ENCODE measurements around the gene CDKAL1.

CDKAL1 gene

GRCh38 chr6:20707870-20708269, 173.6 kb downstream of the CDKAL1 start:
- Histone ChIP-seq H3K9ac (ENCODE audit: low read length in 2 of 2) (no peak overlapping the region), H3K9me3 (ENCODE audit: control insufficient read depth in 2 of 2, low read length in 2 of 2) (no peaks in the 10 kb centered on the region), H3K36me3 (ENCODE audit: control insufficient read depth in 2 of 2, insufficient read depth in 2 of 2, low read length in 2 of 2) (no peaks in the 10 kb centered on the region), H3K27me3 (ENCODE audit: control insufficient read depth in 1 of 2, insufficient read depth in 2 of 2, low read length in 2 of 2) (no peaks in the 10 kb centered on the region), H3K4me1 (ENCODE audit: control insufficient read depth, insufficient read depth, low read length) (no peaks in the 10 kb centered on the region), H3K27ac (ENCODE audit: low read length) (no peak overlapping the region), H3K4me3 (ENCODE audit: low read length in 2 of 2) (no peak overlapping the region)

- H3K27ac ChIP-seq (ENCODE audit: low read length), result no peak overlapping the region
- H3K9ac ChIP-seq (ENCODE audit: low read length in 2 of 2), result no peak overlapping the region
- H3K27me3 ChIP-seq (ENCODE audit: control insufficient read depth in 1 of 2, insufficient read depth in 2 of 2, low read length in 2 of 2), result no peaks in the 10 kb centered on the region
Measured at GRCh38 chr6:20708367-20709124, 174.3 kb downstream of the CDKAL1 start.

GRCh38 chr6:20709451-20709850, 175.2 kb downstream of the CDKAL1 start:
- Histone ChIP-seq H3K27ac (ENCODE audit: low read length) (no peak overlapping the region), H3K9ac (ENCODE audit: low read length in 2 of 2) (no peak overlapping the region), H3K9me3 (ENCODE audit: control insufficient read depth in 2 of 2, low read length in 2 of 2) (no peaks in the 10 kb centered on the region), H3K4me1 (ENCODE audit: control insufficient read depth, insufficient read depth, low read length) (no peaks in the 10 kb centered on the region), H3K4me3 (ENCODE audit: low read length in 2 of 2) (no peak overlapping the region), H3K36me3 (ENCODE audit: control insufficient read depth in 2 of 2, insufficient read depth in 2 of 2, low read length in 2 of 2) (no peaks in the 10 kb centered on the region), H3K27me3 (ENCODE audit: control insufficient read depth in 1 of 2, insufficient read depth in 2 of 2, low read length in 2 of 2) (no peaks in the 10 kb centered on the region)

More at GRCh38 chr6:20708367-20709124, 174.3 kb downstream of the CDKAL1 start:
- Histone ChIP-seq H3K9me3 (ENCODE audit: control insufficient read depth in 2 of 2, low read length in 2 of 2) (no peaks in the 10 kb centered on the region), H3K36me3 (ENCODE audit: control insufficient read depth in 2 of 2, insufficient read depth in 2 of 2, low read length in 2 of 2) (no peaks in the 10 kb centered on the region), H3K4me1 (ENCODE audit: control insufficient read depth, insufficient read depth, low read length) (no peaks in the 10 kb centered on the region), H3K4me3 (ENCODE audit: low read length in 2 of 2) (no peak overlapping the region)

GRCh38 chr6:20710341-20710740, 176.1 kb downstream of the CDKAL1 start:
- H3K9me3 ChIP-seq (ENCODE audit: control insufficient read depth in 2 of 2, low read length in 2 of 2), result no peaks in the 10 kb centered on the region
- no peaks in the 10 kb centered on the region for H3K27me3 ChIP-seq (ENCODE audit: control insufficient read depth in 1 of 2, insufficient read depth in 2 of 2, low read length in 2 of 2)
- no peaks in the 10 kb centered on the region for H3K36me3 ChIP-seq (ENCODE audit: control insufficient read depth in 2 of 2, insufficient read depth in 2 of 2, low read length in 2 of 2)
- no peak overlapping the region for H3K4me3 ChIP-seq (ENCODE audit: low read length in 2 of 2)
- H3K9ac ChIP-seq (ENCODE audit: low read length in 2 of 2), result no peak overlapping the region
- no peak overlapping the region for H3K27ac ChIP-seq (ENCODE audit: low read length)
- H3K4me1 ChIP-seq (ENCODE audit: control insufficient read depth, insufficient read depth, low read length), result no peaks in the 10 kb centered on the region

- H3K4me1 ChIP-seq (ENCODE audit: control insufficient read depth, insufficient read depth, low read length), result no peaks in the 10 kb centered on the region
- no peaks in the 10 kb centered on the region for H3K36me3 ChIP-seq (ENCODE audit: control insufficient read depth in 2 of 2, insufficient read depth in 2 of 2, low read length in 2 of 2)
- H3K27me3 ChIP-seq (ENCODE audit: control insufficient read depth in 1 of 2, insufficient read depth in 2 of 2, low read length in 2 of 2), result no peaks in the 10 kb centered on the region
- no peaks in the 10 kb centered on the region for H3K9me3 ChIP-seq (ENCODE audit: control insufficient read depth in 2 of 2, low read length in 2 of 2)
- H3K27ac ChIP-seq (ENCODE audit: low read length), result no peak overlapping the region
- H3K9ac ChIP-seq (ENCODE audit: low read length in 2 of 2), result no peak overlapping the region
- H3K4me3 ChIP-seq (ENCODE audit: low read length in 2 of 2), result no peak overlapping the region
Measured at GRCh38 chr6:20711518-20711917, 177.3 kb downstream of the CDKAL1 start.

GRCh38 chr6:20712011-20712410, 177.8 kb downstream of the CDKAL1 start:
- Histone ChIP-seq H3K27ac (ENCODE audit: low read length) (no peak overlapping the region), H3K27me3 (ENCODE audit: control insufficient read depth in 1 of 2, insufficient read depth in 2 of 2, low read length in 2 of 2) (no peaks in the 10 kb centered on the region), H3K9ac (ENCODE audit: low read length in 2 of 2) (no peak overlapping the region), H3K4me1 (ENCODE audit: control insufficient read depth, insufficient read depth, low read length) (no peaks in the 10 kb centered on the region), H3K9me3 (ENCODE audit: control insufficient read depth in 2 of 2, low read length in 2 of 2) (no peaks in the 10 kb centered on the region), H3K4me3 (ENCODE audit: low read length in 2 of 2) (no peak overlapping the region), H3K36me3 (ENCODE audit: control insufficient read depth in 2 of 2, insufficient read depth in 2 of 2, low read length in 2 of 2) (no peaks in the 10 kb centered on the region)

- no peaks in the 10 kb centered on the region for H3K4me1 ChIP-seq (ENCODE audit: control insufficient read depth, insufficient read depth, low read length)
- H3K4me3 ChIP-seq (ENCODE audit: low read length in 2 of 2), result no peak overlapping the region
- no peaks in the 10 kb centered on the region for H3K27me3 ChIP-seq (ENCODE audit: control insufficient read depth in 1 of 2, insufficient read depth in 2 of 2, low read length in 2 of 2)
- no peak overlapping the region for H3K27ac ChIP-seq (ENCODE audit: low read length)
- H3K36me3 ChIP-seq (ENCODE audit: control insufficient read depth in 2 of 2, insufficient read depth in 2 of 2, low read length in 2 of 2), result no peaks in the 10 kb centered on the region
- H3K9ac ChIP-seq (ENCODE audit: low read length in 2 of 2), result no peak overlapping the region
- H3K9me3 ChIP-seq (ENCODE audit: control insufficient read depth in 2 of 2, low read length in 2 of 2), result no peaks in the 10 kb centered on the region
Measured at GRCh38 chr6:20715135-20715806, 181.0 kb downstream of the CDKAL1 start.

- no peak overlapping the region for H3K27ac ChIP-seq (ENCODE audit: low read length)
- no peaks in the 10 kb centered on the region for H3K4me1 ChIP-seq (ENCODE audit: control insufficient read depth, insufficient read depth, low read length)
- no peaks in the 10 kb centered on the region for H3K36me3 ChIP-seq (ENCODE audit: control insufficient read depth in 2 of 2, insufficient read depth in 2 of 2, low read length in 2 of 2)
- no peak overlapping the region for H3K4me3 ChIP-seq (ENCODE audit: low read length in 2 of 2)
- H3K9me3 ChIP-seq (ENCODE audit: control insufficient read depth in 2 of 2, low read length in 2 of 2), result no peaks in the 10 kb centered on the region
- H3K9ac ChIP-seq (ENCODE audit: low read length in 2 of 2), result no peak overlapping the region
- H3K27me3 ChIP-seq (ENCODE audit: control insufficient read depth in 1 of 2, insufficient read depth in 2 of 2, low read length in 2 of 2), result no peaks in the 10 kb centered on the region
Measured at GRCh38 chr6:20716865-20717264, 182.6 kb downstream of the CDKAL1 start.

GRCh38 chr6:20717743-20718142, 183.5 kb downstream of the CDKAL1 start:
- no peak overlapping the region for H3K27ac ChIP-seq (ENCODE audit: low read length)
- no peak overlapping the region for H3K4me3 ChIP-seq (ENCODE audit: low read length in 2 of 2)
- H3K27me3 ChIP-seq (ENCODE audit: control insufficient read depth in 1 of 2, insufficient read depth in 2 of 2, low read length in 2 of 2), result no peaks in the 10 kb centered on the region
- H3K9me3 ChIP-seq (ENCODE audit: control insufficient read depth in 2 of 2, low read length in 2 of 2), result no peaks in the 10 kb centered on the region
- no peaks in the 10 kb centered on the region for H3K4me1 ChIP-seq (ENCODE audit: control insufficient read depth, insufficient read depth, low read length)
- no peak overlapping the region for H3K9ac ChIP-seq (ENCODE audit: low read length in 2 of 2)
- no peaks in the 10 kb centered on the region for H3K36me3 ChIP-seq (ENCODE audit: control insufficient read depth in 2 of 2, insufficient read depth in 2 of 2, low read length in 2 of 2)

GRCh38 chr6:20718705-20719653, 184.7 kb downstream of the CDKAL1 start:
- Histone ChIP-seq H3K27me3 (ENCODE audit: control insufficient read depth in 1 of 2, insufficient read depth in 2 of 2, low read length in 2 of 2) (no peaks in the 10 kb centered on the region), H3K27ac (ENCODE audit: low read length) (no peak overlapping the region), H3K9me3 (ENCODE audit: control insufficient read depth in 2 of 2, low read length in 2 of 2) (no peaks in the 10 kb centered on the region), H3K4me1 (ENCODE audit: control insufficient read depth, insufficient read depth, low read length) (no peaks in the 10 kb centered on the region), H3K4me3 (ENCODE audit: low read length in 2 of 2) (no peak overlapping the region), H3K36me3 (ENCODE audit: control insufficient read depth in 2 of 2, insufficient read depth in 2 of 2, low read length in 2 of 2) (no peaks in the 10 kb centered on the region), H3K9ac (ENCODE audit: low read length in 2 of 2) (no peak overlapping the region)
